Panc1 (cell line): Measurements from ENCODE around the gene ADIPOR1. TPM values are rescaled to one million over a fixed set of nuclear protein-coding genes. Genes with fewer than 3 reads are reported as not detected.

Experiments
- ATAC-seq: fragments of 200-7000 bp; cut with Tn5 transposase; 2 replicates; pipeline ENCODE4 v1.9.1; 2020; ENCODE audit warnings: mild to moderate bottlenecking, moderate library complexity
- BruUV-seq: library from RNA; stranded (reverse); fragments of 400-500 nt; replicated peaks from 2 replicates; lab custom pipeline; 2021; lab: Mats Ljungman, UMichigan
- CTCF ChIA-PET: fragments of 300-600 bp; sonication (Branson Sonifier 250); formaldehyde crosslinking; loops from one replicate; lab custom pipeline; 2022; ENCODE audit warnings: antibody characterized with exemption; lab: Charles Lee
- POLR2A ChIA-PET: fragments of 300-600 bp; sonication (Branson Sonifier 250); formaldehyde crosslinking; loops from one replicate; lab custom pipeline; 2022; ENCODE audit warnings: antibody characterized with exemption; lab: Charles Lee
- DNase-seq: peaks from one replicate; pipeline ENCODE4 v3.0.0-alpha.2; 2010; ENCODE audit warnings: low read depth, low spot score
- H3K27ac ChIP-seq: 2 replicates; pipeline ENCODE4 v1.5.1; 2011; ENCODE audit warnings: mild to moderate bottlenecking, low read length, inconsistent platforms
- H3K27me3 ChIP-seq: fragments of 200-500 bp; sonication (Bioruptor generic); 2 replicates; pipeline ENCODE4 v1.6.0; 2014; ENCODE audit warnings: low read length, inconsistent platforms; ENCODE audit not compliant: control insufficient read depth, insufficient read depth
- H3K36me3 ChIP-seq: fragments of 200-500 bp; sonication (Bioruptor generic); 2 replicates; pipeline ENCODE4 v1.5.1; 2014; ENCODE audit warnings: inconsistent platforms, mild to moderate bottlenecking, low read length, moderate library complexity; ENCODE audit not compliant: control insufficient read depth, insufficient read depth
- H3K4me1 ChIP-seq: 2 replicates; pipeline ENCODE4 v1.5.1; 2011; ENCODE audit warnings: inconsistent platforms, mild to moderate bottlenecking, low read length, moderate library complexity; ENCODE audit not compliant: control insufficient read depth, insufficient read depth
- H3K4me3 ChIP-seq, 2 experiments: 2 replicates each; pipeline ENCODE4 v1.5.1; 2011 to 2012; ENCODE audit warnings: low read depth in 2 of 2, low read length in 2 of 2, mild to moderate bottlenecking in 2 of 2, inconsistent platforms in 1 of 2, moderate library complexity in 1 of 2
- H3K9me3 ChIP-seq: fragments of 200-500 bp; sonication (Bioruptor generic); 2 replicates; pipeline ENCODE4 v1.5.1; 2014; ENCODE audit warnings: low read depth, mild to moderate bottlenecking, inconsistent platforms, low read length, moderate library complexity; ENCODE audit not compliant: control insufficient read depth, insufficient read depth
- POLR2AphosphoS5 ChIP-seq: IDR thresholded peaks from 2 replicates; pipeline ENCODE4 v1.6.1; 2012; ENCODE audit warnings: mild to moderate bottlenecking, low read depth, low read length, moderate library complexity
- SIN3A ChIP-seq: IDR thresholded peaks from 2 replicates; pipeline ENCODE4 v1.6.1; 2012; ENCODE audit warnings: low read depth, mild to moderate bottlenecking, low read length, moderate library complexity, borderline replicate concordance; ENCODE audit not compliant: insufficient read depth
- TCF7L2 ChIP-seq: IDR thresholded peaks from 2 replicates; pipeline ENCODE4 v1.6.1; 2011; ENCODE audit warnings: mild to moderate bottlenecking, low read depth, low read length, inconsistent platforms
- in situ Hi-C: cut with HindIII; loops from 2 replicates; pipeline ENCODE4 v1.10.0; 2016; ENCODE audit warnings: low sequenced_read_pairs, low pct_unique_long_range_greater_than_20kb
- intact Hi-C: fragments of 100-400 bp; cut with micrococcal nuclease; formaldehyde crosslinking; loops from one replicate; pipeline ENCODE4 v1.10.0; 2022; ENCODE audit not compliant: unreplicated experiment
- total RNA-seq: library from RNA; stranded (reverse); gene quantifications from one replicate; pipeline ENCODE4 v1.2.1, GENCODE V29; 2021; ENCODE audit not compliant: unreplicated experiment
- TF ChIP-seq, protein P1 (sequence below): fragments of 450-650 bp; IDR thresholded peaks from 2 replicates; pipeline ENCODE4 v1.5.1; 2017; ENCODE audit warnings: mild to moderate bottlenecking
- TF ChIP-seq, protein P2 (sequence below), 2 experiments: IDR thresholded peaks; 2 replicates each; pipeline ENCODE4 v1.6.1; 2011 to 2012; ENCODE audit warnings: low read depth in 2 of 2, control low read depth in 1 of 2, low read length in 1 of 2, mild to moderate bottlenecking in 1 of 2, moderate library complexity in 1 of 2; ENCODE audit not compliant: insufficient read depth in 1 of 2

ADIPOR1 gene
- total RNA-seq, 1 experiment from 2014 or later = 78.2 TPM

DNA sequence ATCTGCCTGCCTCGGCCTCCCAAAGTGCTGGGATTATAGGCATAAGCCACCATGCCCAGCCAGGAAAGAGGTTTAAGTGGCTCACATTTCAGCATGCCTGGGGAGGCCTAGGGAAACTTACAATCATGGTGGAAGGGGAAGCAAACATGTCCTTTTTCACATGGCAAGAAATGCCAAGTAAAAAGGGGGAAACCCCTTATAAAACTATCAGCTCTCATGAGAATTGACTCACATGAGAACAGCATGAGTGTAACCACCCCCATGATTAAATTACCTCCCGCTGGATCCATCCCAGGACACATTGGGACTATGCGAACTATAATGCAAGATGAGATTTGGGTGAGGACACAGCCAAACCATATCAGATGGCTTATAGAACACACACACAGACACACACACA, 22.3 kb downstream of the ADIPOR1 start:
- DNase-seq = no peak
- CTCF ChIA-PET = no interaction called here
- POLR2A ChIA-PET = no interaction called here
- ATAC-seq = no peak
- no peaks in the 10 kb centered on the region for H3K4me1 ChIP-seq
- intact Hi-C loops = no loop called here
- no peak overlapping the region for H3K27ac ChIP-seq
- H3K4me3 ChIP-seq = no peak overlapping the region
- in situ Hi-C loops = no loop called here
- no TSS peak for BruUV-seq
- H3K9me3 ChIP-seq = no peaks in the 10 kb centered on the region
- TF ChIP-seq, protein P1, sequence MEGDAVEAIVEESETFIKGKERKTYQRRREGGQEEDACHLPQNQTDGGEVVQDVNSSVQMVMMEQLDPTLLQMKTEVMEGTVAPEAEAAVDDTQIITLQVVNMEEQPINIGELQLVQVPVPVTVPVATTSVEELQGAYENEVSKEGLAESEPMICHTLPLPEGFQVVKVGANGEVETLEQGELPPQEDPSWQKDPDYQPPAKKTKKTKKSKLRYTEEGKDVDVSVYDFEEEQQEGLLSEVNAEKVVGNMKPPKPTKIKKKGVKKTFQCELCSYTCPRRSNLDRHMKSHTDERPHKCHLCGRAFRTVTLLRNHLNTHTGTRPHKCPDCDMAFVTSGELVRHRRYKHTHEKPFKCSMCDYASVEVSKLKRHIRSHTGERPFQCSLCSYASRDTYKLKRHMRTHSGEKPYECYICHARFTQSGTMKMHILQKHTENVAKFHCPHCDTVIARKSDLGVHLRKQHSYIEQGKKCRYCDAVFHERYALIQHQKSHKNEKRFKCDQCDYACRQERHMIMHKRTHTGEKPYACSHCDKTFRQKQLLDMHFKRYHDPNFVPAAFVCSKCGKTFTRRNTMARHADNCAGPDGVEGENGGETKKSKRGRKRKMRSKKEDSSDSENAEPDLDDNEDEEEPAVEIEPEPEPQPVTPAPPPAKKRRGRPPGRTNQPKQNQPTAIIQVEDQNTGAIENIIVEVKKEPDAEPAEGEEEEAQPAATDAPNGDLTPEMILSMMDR = no peak
- TF ChIP-seq POLR2AphosphoS5 = no peak
- TF ChIP-seq SIN3A = no peak
- no peak for TF ChIP-seq TCF7L2
- TF ChIP-seq, protein P2, sequence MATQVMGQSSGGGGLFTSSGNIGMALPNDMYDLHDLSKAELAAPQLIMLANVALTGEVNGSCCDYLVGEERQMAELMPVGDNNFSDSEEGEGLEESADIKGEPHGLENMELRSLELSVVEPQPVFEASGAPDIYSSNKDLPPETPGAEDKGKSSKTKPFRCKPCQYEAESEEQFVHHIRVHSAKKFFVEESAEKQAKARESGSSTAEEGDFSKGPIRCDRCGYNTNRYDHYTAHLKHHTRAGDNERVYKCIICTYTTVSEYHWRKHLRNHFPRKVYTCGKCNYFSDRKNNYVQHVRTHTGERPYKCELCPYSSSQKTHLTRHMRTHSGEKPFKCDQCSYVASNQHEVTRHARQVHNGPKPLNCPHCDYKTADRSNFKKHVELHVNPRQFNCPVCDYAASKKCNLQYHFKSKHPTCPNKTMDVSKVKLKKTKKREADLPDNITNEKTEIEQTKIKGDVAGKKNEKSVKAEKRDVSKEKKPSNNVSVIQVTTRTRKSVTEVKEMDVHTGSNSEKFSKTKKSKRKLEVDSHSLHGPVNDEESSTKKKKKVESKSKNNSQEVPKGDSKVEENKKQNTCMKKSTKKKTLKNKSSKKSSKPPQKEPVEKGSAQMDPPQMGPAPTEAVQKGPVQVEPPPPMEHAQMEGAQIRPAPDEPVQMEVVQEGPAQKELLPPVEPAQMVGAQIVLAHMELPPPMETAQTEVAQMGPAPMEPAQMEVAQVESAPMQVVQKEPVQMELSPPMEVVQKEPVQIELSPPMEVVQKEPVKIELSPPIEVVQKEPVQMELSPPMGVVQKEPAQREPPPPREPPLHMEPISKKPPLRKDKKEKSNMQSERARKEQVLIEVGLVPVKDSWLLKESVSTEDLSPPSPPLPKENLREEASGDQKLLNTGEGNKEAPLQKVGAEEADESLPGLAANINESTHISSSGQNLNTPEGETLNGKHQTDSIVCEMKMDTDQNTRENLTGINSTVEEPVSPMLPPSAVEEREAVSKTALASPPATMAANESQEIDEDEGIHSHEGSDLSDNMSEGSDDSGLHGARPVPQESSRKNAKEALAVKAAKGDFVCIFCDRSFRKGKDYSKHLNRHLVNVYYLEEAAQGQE (IDR thresholded peaks at IDR 0.05; ENCODE audit: insufficient read depth in 1 of 2, low read depth in 2 of 2, low read length in 1 of 2) = no peak
- H3K36me3 ChIP-seq = no peaks in the 10 kb centered on the region
- no peaks in the 10 kb centered on the region; the same call in 1 of the 2 replicates for H3K27me3 ChIP-seq

DNA sequence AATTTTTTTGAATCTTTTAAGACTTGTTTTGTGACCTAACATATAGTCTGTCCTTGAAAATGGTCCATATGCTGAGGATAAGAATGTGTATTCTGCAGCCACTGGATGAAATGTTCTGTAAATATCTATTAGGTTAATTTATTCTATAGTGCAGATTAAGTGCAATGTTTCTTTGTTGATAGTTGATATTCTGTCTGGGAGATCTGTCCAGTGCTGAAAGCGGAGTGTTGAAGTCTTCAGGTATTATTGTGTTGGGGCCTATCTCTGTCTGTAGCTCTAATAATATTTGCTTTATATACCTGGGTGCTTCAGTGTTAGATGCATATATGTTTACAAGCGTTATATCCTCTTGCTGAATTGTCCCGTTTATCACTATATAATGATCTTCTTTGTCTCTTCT, 23.4 kb downstream of the ADIPOR1 start:
- no TSS peak for BruUV-seq
- DNase-seq (no peak), ATAC-seq (no peak)
- no peak overlapping the region for H3K27ac ChIP-seq
- in situ Hi-C loops = no loop called here
- no peaks in the 10 kb centered on the region for H3K36me3 ChIP-seq
- POLR2A ChIA-PET = no interaction called here
- no peaks in the 10 kb centered on the region; the same call in 1 of the 2 replicates for H3K27me3 ChIP-seq
- H3K4me1 ChIP-seq = no peaks in the 10 kb centered on the region
- TF ChIP-seq, protein P2 (IDR thresholded peaks at IDR 0.05; ENCODE audit: insufficient read depth in 1 of 2, low read depth in 2 of 2, low read length in 1 of 2) = peak in 1 of 2 experiments; percentile 72; a peak in 2 of 4 replicates
- no peak for TF ChIP-seq POLR2AphosphoS5
- intact Hi-C loops = no loop called here
- H3K4me3 ChIP-seq = no peak overlapping the region
- CTCF ChIA-PET = no interaction called here
- no peaks in the 10 kb centered on the region for H3K9me3 ChIP-seq
